Breast epithelium (tissue), 4 donors: ENCODE measurements around the gene TTLL1. TPM values are rescaled to one million over a fixed set of nuclear protein-coding genes. Genes with fewer than 3 reads are reported as not detected.

ENCODE experiments used
- DNase-seq, 2 donors: peaks; one replicate each; pipeline ENCODE4 v3.0.0-alpha.2; 2019; ENCODE audit warnings: low spot score in 2 of 2
- H3K27ac ChIP-seq, 2 donors: fragments of 200-600 bp; sonication (generic) in 1 of 2; one replicate each; pipeline ENCODE4 v1.5.1; 2016 to 2019; ENCODE audit warnings: mild to moderate bottlenecking in 1 of 2
- H3K27me3 ChIP-seq, 2 donors: fragments of 200-600 bp; sonication (generic) in 1 of 2; one replicate each; pipeline versions ENCODE4 v1.5.1 to v1.6.0; 2017 to 2019; ENCODE audit warnings: control low read depth in 1 of 2, mild to moderate bottlenecking in 1 of 2
- H3K36me3 ChIP-seq: fragments of 200-600 bp; one replicate; pipeline ENCODE4 v1.5.1; 2019
- H3K4me1 ChIP-seq, 2 donors: fragments of 200-600 bp; sonication (generic); one replicate each; pipeline ENCODE4 v1.5.1; 2016 to 2019; ENCODE audit warnings: control low read depth in 1 of 2
- H3K4me3 ChIP-seq, 3 donors: fragments of 200-600 bp; sonication (generic); 1 replicate in 2 of 3; 2 replicates in 1 of 3; pipeline ENCODE4 v1.5.1; 2016 to 2019; ENCODE audit warnings: mild to moderate bottlenecking in 3 of 3, moderate library complexity in 2 of 3
- H3K9me3 ChIP-seq, 2 donors: fragments of 200-600 bp; sonication (generic) in 1 of 2; one replicate each; pipeline ENCODE4 v1.5.1; 2016 to 2019; ENCODE audit warnings: control low read depth in 1 of 2
- CTCF ChIP-seq, 3 donors: fragments of 450-650 bp; IDR thresholded peaks; one replicate each; pipeline ENCODE4 v1.5.1; 2016 to 2017; ENCODE audit warnings: antibody characterized with exemption in 3 of 3, mild to moderate bottlenecking in 3 of 3, moderate library complexity in 3 of 3
- POLR2A ChIP-seq: fragments of 450-650 bp; IDR thresholded peaks from one replicate; pipeline ENCODE4 v1.6.1; 2016; ENCODE audit warnings: antibody characterized with exemption, mild to moderate bottlenecking, moderate library complexity
- POLR2AphosphoS5 ChIP-seq, 3 donors: sonication (generic); formaldehyde crosslinking; IDR thresholded peaks; one replicate each; pipeline ENCODE4 v1.6.1; 2017; ENCODE audit warnings: antibody characterized with exemption in 3 of 3
- intact Hi-C: fragments of 100-400 bp; cut with DNase I; formaldehyde crosslinking; loops from one replicate; pipeline ENCODE4 v1.15.1; 2023; ENCODE audit warnings: low total_unique reads
- total RNA-seq, 3 donors: library from RNA; depleted of rRNA; stranded (reverse); fragments of >200 nt; gene quantifications; one replicate each; pipeline ENCODE4 v1.1.0, GENCODE V29; 2016

The TTLL1 gene
- total RNA-seq, 3 donors from 2014 or later: 4.6 to 6.4 (median 5.2) TPM

GRCh38 chr22:43100225-43100624 is 11.0 kb upstream of the TTLL1 start:
- H3K4me1 ChIP-seq: no peaks in the 10 kb centered on the region
- no peak overlapping the region for H3K27ac ChIP-seq
- no peaks in the 10 kb centered on the region for H3K36me3 ChIP-seq
- no peaks in the 10 kb centered on the region for H3K27me3 ChIP-seq
- intact Hi-C loops: no loop called here
- H3K4me3 ChIP-seq: no peak overlapping the region
- no peak for DNase-seq
- TF ChIP-seq POLR2A: no peak
- TF ChIP-seq CTCF (IDR thresholded peaks at IDR 0.05): no peak
- no peak for TF ChIP-seq POLR2AphosphoS5 (IDR thresholded peaks at IDR 0.05)
- peaks cover 5 to 11% of the 10 kb centered on the region in 2 donors for H3K9me3 ChIP-seq

- no peaks in the 10 kb centered on the region for H3K4me1 ChIP-seq
- DNase-seq: no peak
- H3K27ac ChIP-seq: no peak overlapping the region
- no peak overlapping the region for H3K4me3 ChIP-seq
- TF ChIP-seq POLR2AphosphoS5 (IDR thresholded peaks at IDR 0.05) (no peak), POLR2A (no peak), CTCF (IDR thresholded peaks at IDR 0.05) (no peak)
- intact Hi-C loops: no loop called here
- no peaks in the 10 kb centered on the region for H3K36me3 ChIP-seq
- H3K9me3 ChIP-seq: peaks cover 5 to 11% of the 10 kb centered on the region in 2 donors
- H3K27me3 ChIP-seq: no peaks in the 10 kb centered on the region
These were observed 9.9 kb upstream of the TTLL1 start for GRCh38 chr22:43099095-43099494.

GRCh38 chr22:43098356-43098755 is 9.2 kb upstream of the TTLL1 start:
- Histone ChIP-seq H3K36me3 (no peaks in the 10 kb centered on the region), H3K27me3 (no peaks in the 10 kb centered on the region), H3K4me3 (no peak overlapping the region), H3K4me1 (no peaks in the 10 kb centered on the region), H3K27ac (no peak overlapping the region), H3K9me3 (peaks cover 5 to 11% of the 10 kb centered on the region in 2 donors)
- no peak for DNase-seq
- TF ChIP-seq POLR2A (no peak), POLR2AphosphoS5 (IDR thresholded peaks at IDR 0.05) (no peak), CTCF (IDR thresholded peaks at IDR 0.05) (no peak)
- intact Hi-C loops: no loop called here

GRCh38 chr22:43096420-43096819 is 7.2 kb upstream of the TTLL1 start:
- Histone ChIP-seq H3K36me3 (no peaks in the 10 kb centered on the region), H3K27ac (no peak overlapping the region), H3K4me1 (no peaks in the 10 kb centered on the region), H3K4me3 (no peak overlapping the region), H3K9me3 (peaks cover 5 to 11% of the 10 kb centered on the region in 2 donors), H3K27me3 (no peaks in the 10 kb centered on the region)
- intact Hi-C loops: no loop called here
- TF ChIP-seq POLR2A: no peak
- no peak for DNase-seq

- Histone ChIP-seq H3K36me3 (no peaks in the 10 kb centered on the region), H3K27me3 (no peaks in the 10 kb centered on the region), H3K4me1 (no peaks in the 10 kb centered on the region), H3K27ac (no peak overlapping the region), H3K9me3 (peaks cover 5 to 11% of the 10 kb centered on the region in 2 donors), H3K4me3 (no peak overlapping the region)
- DNase-seq: no peak
- intact Hi-C loops: no loop called here
- TF ChIP-seq CTCF (IDR thresholded peaks at IDR 0.05) (no peak), POLR2AphosphoS5 (IDR thresholded peaks at IDR 0.05) (no peak), POLR2A (no peak)
These were observed 5.4 kb upstream of the TTLL1 start for GRCh38 chr22:43094551-43094950.

- TF ChIP-seq POLR2A (no peak), CTCF (IDR thresholded peaks at IDR 0.05) (no peak), POLR2AphosphoS5 (IDR thresholded peaks at IDR 0.05) (no peak)
- DNase-seq: no peak
- intact Hi-C loops: no loop called here
- Histone ChIP-seq H3K4me1 (no peaks in the 10 kb centered on the region), H3K36me3 (no peaks in the 10 kb centered on the region), H3K27me3 (no peaks in the 10 kb centered on the region), H3K9me3 (peaks cover 5 to 11% of the 10 kb centered on the region in 2 donors), H3K27ac (no peak overlapping the region), H3K4me3 (no peak overlapping the region)
These were observed 4.9 kb upstream of the TTLL1 start for GRCh38 chr22:43094085-43094484.
